COLO668 (cell line): ENCODE data around the gene TRRAP.
"Not testable (repeated sequence)": the region's sequence is repeated elsewhere in the genome, so short reads cannot be mapped to it uniquely, and the experiment has no call there.

Experiments used
- DNase-seq: peaks from one replicate; lab custom pipeline; 2025; ENCODE audit not compliant: unreplicated experiment; lab: John Stamatoyannopoulos, UW

The TRRAP gene

GRCh38 chr7:99027841-99028240, 149.5 kb downstream of the TRRAP start:
- DNase-seq, result no peak

GRCh38 chr7:99028261-99028973, 150.1 kb downstream of the TRRAP start:
- no peak for DNase-seq

GRCh38 chr7:99029466-99030435, 151.4 kb downstream of the TRRAP start:
- DNase-seq, result no peak

GRCh38 chr7:99030457-99030856, 152.1 kb downstream of the TRRAP start:
- no peak for DNase-seq

- DNase-seq, result no peak
These were observed 152.6 kb downstream of the TRRAP start for GRCh38 chr7:99030951-99031350.

GRCh38 chr7:99031496-99031895, 153.2 kb downstream of the TRRAP start:
- DNase-seq, result no peak

- no peak for DNase-seq
These were observed 154.6 kb downstream of the TRRAP start for GRCh38 chr7:99032928-99033327.

- no peak for DNase-seq
These were observed 155.4 kb downstream of the TRRAP start for GRCh38 chr7:99033765-99034164.

- DNase-seq, result no peak
These were observed 156.8 kb downstream of the TRRAP start for GRCh38 chr7:99034932-99035722.

GRCh38 chr7:99035723-99036545, 157.6 kb downstream of the TRRAP start:
- no peak for DNase-seq

GRCh38 chr7:99036546-99037111, 158.3 kb downstream of the TRRAP start:
- DNase-seq, result peak; percentile 8

GRCh38 chr7:99037327-99037940, 159.1 kb downstream of the TRRAP start:
- DNase-seq, result no peak

GRCh38 chr7:99038086-99038855, 159.9 kb downstream of the TRRAP start:
- no peak for DNase-seq

- DNase-seq, result no peak
These were observed 161.1 kb downstream of the TRRAP start for GRCh38 chr7:99039384-99039891.

GRCh38 chr7:99040104-99040958, 162.0 kb downstream of the TRRAP start:
- DNase-seq, result peak; percentile 70

- no peak for DNase-seq
These were observed 163.2 kb downstream of the TRRAP start for GRCh38 chr7:99041526-99041925.

- no peak for DNase-seq
These were observed 164.6 kb downstream of the TRRAP start for GRCh38 chr7:99042957-99043356.

GRCh38 chr7:99044858-99045257, 166.5 kb downstream of the TRRAP start:
- DNase-seq, result not testable (repeated sequence)
